Type B pancreatic cell (in vitro differentiated cells): ENCODE data around the gene ADAT3. TPM values are rescaled to one million over a fixed set of nuclear protein-coding genes. Genes with fewer than 3 reads are reported as not detected.

Source experiments
- DNase-seq: peaks from one replicate; pipeline ENCODE4 v3.0.0; 2021; ENCODE audit warnings: mixed read lengths; ENCODE audit not compliant: unreplicated experiment; ENCODE audit errors: extremely low spot score
- H3K27ac Mint-ChIP-seq: 2 replicates; pipeline ENCODE4 v1.8.0; 2021; ENCODE audit warnings: mild to moderate bottlenecking, mixed read lengths
- H3K27me3 Mint-ChIP-seq: 2 replicates; pipeline ENCODE4 v1.8.0; 2021; ENCODE audit warnings: mixed read lengths
- H3K36me3 Mint-ChIP-seq: 2 replicates; pipeline ENCODE4 v1.8.0; 2021; ENCODE audit warnings: mixed read lengths
- H3K4me1 Mint-ChIP-seq: one replicate; pipeline ENCODE4 v1.8.0; 2021; ENCODE audit warnings: mixed read lengths; ENCODE audit not compliant: unreplicated experiment
- H3K4me3 Mint-ChIP-seq: 2 replicates; pipeline ENCODE4 v1.8.0; 2021; ENCODE audit warnings: mild to moderate bottlenecking, mixed read lengths
- H3K9me3 Mint-ChIP-seq: 2 replicates; pipeline ENCODE4 v1.8.0; 2021; ENCODE audit warnings: mixed read lengths
- CTCF ChIP-seq: fragments of 200-600 bp; sonication (generic); conservative IDR thresholded peaks from 2 replicates; pipeline ENCODE4 v1.5.0; 2021; ENCODE audit warnings: antibody characterized with exemption, mild to moderate bottlenecking
- total RNA-seq: library from RNA; stranded (reverse); gene quantifications from 2 replicates; pipeline ENCODE4 v1.2.1, GENCODE V29; 2021; ENCODE audit warnings: low replicate concordance

The ADAT3 gene
- total RNA-seq, 1 donor from 2014 or later: 12.1 TPM

- Mint-ChIP-seq H3K27ac (no peak overlapping the region), H3K36me3 (no peaks in the 10 kb centered on the region), H3K4me1 (peaks cover 12% of the 10 kb centered on the region), H3K4me3 (no peak overlapping the region), H3K27me3 (no peaks in the 10 kb centered on the region), H3K9me3 (no peaks in the 10 kb centered on the region)
- no peak for DNase-seq
- no peak for TF ChIP-seq CTCF
Measured at GRCh38 chr19:1961000-1961883, 56.0 kb downstream of the ADAT3 start.

DNA sequence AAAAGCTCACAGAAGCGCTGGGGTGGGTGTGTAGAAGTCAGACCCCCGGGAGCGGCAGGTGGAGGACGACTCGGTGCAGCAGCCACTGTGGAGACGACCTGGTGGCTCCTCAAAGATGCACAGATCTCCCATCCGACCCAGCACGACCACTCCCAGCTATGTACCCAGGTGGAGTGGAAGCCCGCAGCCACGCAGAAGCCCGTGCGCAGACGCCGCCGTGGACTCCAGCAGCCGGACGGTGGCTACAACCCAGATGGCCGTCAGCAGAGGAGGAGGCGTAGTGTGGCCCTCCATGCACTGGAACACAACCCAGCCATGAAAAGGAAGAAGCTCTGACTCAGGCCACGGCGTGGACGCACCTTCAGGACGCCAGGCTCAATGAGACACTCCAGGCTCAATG lies 57.5 kb downstream of the ADAT3 start:
- H3K4me3 Mint-ChIP-seq: no peak overlapping the region
- no peaks in the 10 kb centered on the region for H3K36me3 Mint-ChIP-seq
- H3K27me3 Mint-ChIP-seq: no peaks in the 10 kb centered on the region
- no peak for TF ChIP-seq CTCF
- no peak for DNase-seq
- no peaks in the 10 kb centered on the region for H3K9me3 Mint-ChIP-seq
- peaks cover 14% of the 10 kb centered on the region for H3K4me1 Mint-ChIP-seq
- H3K27ac Mint-ChIP-seq: no peak overlapping the region

Other genes with a start within 250 kb of the ADAT3 start
- 0.94 and 5.9 TPM in 2 replicates for gene ONECUT3, start 151.9 kb upstream of the ADAT3 start, total RNA-seq
- 0.48 and 1.5 TPM in 2 replicates for gene ATP8B3, start 93.1 kb upstream of the ADAT3 start, total RNA-seq
- 36.4 and 37.9 TPM in 2 replicates for gene REXO1, start 56.9 kb upstream of the ADAT3 start, total RNA-seq
- 17.9 and 18.1 TPM in 2 replicates for gene KLF16, start 41.8 kb upstream of the ADAT3 start, total RNA-seq
- 60.4 and 62.0 TPM in 2 replicates for gene ABHD17A, start 19.9 kb upstream of the ADAT3 start, total RNA-seq
- 76.9 and 90.6 TPM in 2 replicates for gene SCAMP4, start within 50 bp of the ADAT3 start, total RNA-seq
- 68.9 and 71.6 TPM in 2 replicates for gene CSNK1G2, start 35.8 kb downstream of the ADAT3 start, total RNA-seq
- 72.5 and 118 TPM in 2 replicates for gene BTBD2, start 110.3 kb downstream of the ADAT3 start, total RNA-seq
- gene MKNK2, start 145.8 kb downstream of the ADAT3 start, total RNA-seq: 118 and 120 TPM in 2 replicates
- gene MOB3A, start 190.9 kb downstream of the ADAT3 start, total RNA-seq: 34.6 and 37.8 TPM in 2 replicates
- gene IZUMO4, start 191.5 kb downstream of the ADAT3 start, total RNA-seq: 4.9 and 7.4 TPM in 2 replicates
- 127 and 139 TPM in 2 replicates for gene AP3D1, start 246.2 kb downstream of the ADAT3 start, total RNA-seq